MCF 10A (cell line): Measurements from ENCODE around the gene MUC22. TPM values are rescaled to one million over a fixed set of nuclear protein-coding genes. Genes with fewer than 3 reads are reported as not detected.
"Not testable (repeated sequence)": the region's sequence is repeated elsewhere in the genome, so short reads cannot be mapped to it uniquely, and the experiment has no call there.

Experiments used
- BruUV-seq: library from RNA; stranded (reverse); fragments of 400-500 nt; replicated peaks from 2 replicates; lab custom pipeline; 2021; lab: Mats Ljungman, UMichigan
- CTCF ChIA-PET: fragments of 300-600 bp; sonication (Branson Sonifier 250); formaldehyde crosslinking; extraction: SDS; loops from one replicate; lab custom pipeline; 2021; ENCODE audit warnings: antibody characterized with exemption, inconsistent platforms; lab: Yijun Ruan, JAX
- POLR2A ChIA-PET: fragments of 300-600, 350-650 bp; sonication (Branson Sonifier 250); formaldehyde crosslinking; extraction: SDS; loops from one replicate; lab custom pipeline; 2020; ENCODE audit warnings: antibody characterized with exemption, inconsistent platforms; lab: Yijun Ruan, JAX
- DNase-seq: peaks from one replicate; pipeline ENCODE4 v3.0.0-alpha.2; 2018; ENCODE audit not compliant: unreplicated experiment
- H3K27ac Mint-ChIP-seq: one replicate; pipeline ENCODE4 v1.8.0; 2022; ENCODE audit warnings: mild to moderate bottlenecking, low read depth, mixed read lengths; ENCODE audit not compliant: unreplicated experiment
- H3K27me3 Mint-ChIP-seq: one replicate; pipeline ENCODE4 v1.8.0; 2022; ENCODE audit warnings: mixed read lengths; ENCODE audit not compliant: insufficient read depth, unreplicated experiment
- H3K36me3 Mint-ChIP-seq: one replicate; pipeline ENCODE4 v1.8.0; 2022; ENCODE audit warnings: mild to moderate bottlenecking, moderate library complexity, mixed read lengths; ENCODE audit not compliant: insufficient read depth, unreplicated experiment
- H3K4me1 Mint-ChIP-seq: one replicate; pipeline ENCODE4 v1.8.0; 2022; ENCODE audit warnings: mixed read lengths; ENCODE audit not compliant: insufficient read depth, unreplicated experiment
- H3K4me3 Mint-ChIP-seq: one replicate; pipeline ENCODE4 v1.8.0; 2022; ENCODE audit warnings: mild to moderate bottlenecking, moderate library complexity, mixed read lengths; ENCODE audit not compliant: unreplicated experiment
- H3K9me3 Mint-ChIP-seq: one replicate; pipeline ENCODE4 v1.8.0; 2022; ENCODE audit warnings: mixed read lengths; ENCODE audit not compliant: unreplicated experiment
- intact Hi-C: fragments of 100-400 bp; cut with micrococcal nuclease; formaldehyde crosslinking; loops from 2 replicates; pipeline ENCODE4 v1.14.1; 2022
- total RNA-seq: library from RNA; stranded (reverse); gene quantifications from 2 replicates; pipeline ENCODE4 v1.2.3, GENCODE V29; 2022
- TF ChIP-seq, protein P1 (sequence below): fragments of 200-600 bp; IDR thresholded peaks from one replicate; pipeline ENCODE4 v1.8.0; 2022; ENCODE audit warnings: antibody characterized with exemption, mild to moderate bottlenecking; ENCODE audit not compliant: unreplicated experiment

The MUC22 gene
- total RNA-seq, 1 experiment from 2014 or later, result not detected

DNA sequence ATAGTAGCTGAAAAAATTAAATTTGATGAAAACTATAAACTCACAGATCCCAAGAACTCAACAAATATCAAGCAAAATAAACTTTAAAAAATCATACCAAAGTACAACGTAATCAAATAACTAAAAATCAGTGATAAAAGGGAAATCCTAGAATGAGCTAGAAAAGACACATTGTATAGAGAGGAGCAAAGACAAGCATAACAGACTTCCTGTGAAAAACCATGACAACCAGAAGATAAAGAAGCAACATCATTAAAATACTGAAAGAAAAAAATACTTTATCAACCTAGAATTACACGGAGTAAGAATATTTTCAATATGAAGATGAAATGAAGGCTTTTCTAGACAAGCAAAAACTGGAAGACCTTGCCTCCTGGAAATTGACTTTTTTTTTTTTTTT lies 9.8 kb downstream of the MUC22 start:
- Mint-ChIP-seq H3K9me3 (peaks cover 17% of the 10 kb centered on the region), H3K36me3 (no peaks in the 10 kb centered on the region), H3K27me3 (no peaks in the 10 kb centered on the region), H3K4me3 (no peak overlapping the region), H3K4me1 (no peaks in the 10 kb centered on the region), H3K27ac (no peak overlapping the region)
- DNase-seq, result no peak
- CTCF ChIA-PET, result interaction anchor here (0.6 kb wide), 1 partner anchor 15 kb away, joined by 3 read pairs; no protein-coding TSS in a partner anchor
- TF ChIP-seq, protein P1, sequence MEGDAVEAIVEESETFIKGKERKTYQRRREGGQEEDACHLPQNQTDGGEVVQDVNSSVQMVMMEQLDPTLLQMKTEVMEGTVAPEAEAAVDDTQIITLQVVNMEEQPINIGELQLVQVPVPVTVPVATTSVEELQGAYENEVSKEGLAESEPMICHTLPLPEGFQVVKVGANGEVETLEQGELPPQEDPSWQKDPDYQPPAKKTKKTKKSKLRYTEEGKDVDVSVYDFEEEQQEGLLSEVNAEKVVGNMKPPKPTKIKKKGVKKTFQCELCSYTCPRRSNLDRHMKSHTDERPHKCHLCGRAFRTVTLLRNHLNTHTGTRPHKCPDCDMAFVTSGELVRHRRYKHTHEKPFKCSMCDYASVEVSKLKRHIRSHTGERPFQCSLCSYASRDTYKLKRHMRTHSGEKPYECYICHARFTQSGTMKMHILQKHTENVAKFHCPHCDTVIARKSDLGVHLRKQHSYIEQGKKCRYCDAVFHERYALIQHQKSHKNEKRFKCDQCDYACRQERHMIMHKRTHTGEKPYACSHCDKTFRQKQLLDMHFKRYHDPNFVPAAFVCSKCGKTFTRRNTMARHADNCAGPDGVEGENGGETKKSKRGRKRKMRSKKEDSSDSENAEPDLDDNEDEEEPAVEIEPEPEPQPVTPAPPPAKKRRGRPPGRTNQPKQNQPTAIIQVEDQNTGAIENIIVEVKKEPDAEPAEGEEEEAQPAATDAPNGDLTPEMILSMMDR, result no peak
- intact Hi-C loops, result no loop called here
- no TSS peak for BruUV-seq
- POLR2A ChIA-PET, result interaction anchor here (0.6 kb wide), 1 partner anchor 61 kb away, joined by 3 read pairs; no protein-coding TSS in a partner anchor

- H3K27me3 Mint-ChIP-seq, CTCF ChIA-PET, H3K27ac Mint-ChIP-seq, H3K4me1 Mint-ChIP-seq, H3K36me3 Mint-ChIP-seq, intact Hi-C loops, DNase-seq, BruUV-seq, H3K4me3 Mint-ChIP-seq: not testable (repeated sequence)
- H3K9me3 Mint-ChIP-seq, result peaks cover 17% of the 10 kb centered on the region
- POLR2A ChIA-PET, result interaction anchor here (0.6 to 0.9 kb wide), 2 partner anchors 15 to 61 kb away, joined by 3 read pairs; no protein-coding TSS in a partner anchor
Observed at GRCh38 chr6:31020631-31021255, 10.5 kb downstream of the MUC22 start.

DNA sequence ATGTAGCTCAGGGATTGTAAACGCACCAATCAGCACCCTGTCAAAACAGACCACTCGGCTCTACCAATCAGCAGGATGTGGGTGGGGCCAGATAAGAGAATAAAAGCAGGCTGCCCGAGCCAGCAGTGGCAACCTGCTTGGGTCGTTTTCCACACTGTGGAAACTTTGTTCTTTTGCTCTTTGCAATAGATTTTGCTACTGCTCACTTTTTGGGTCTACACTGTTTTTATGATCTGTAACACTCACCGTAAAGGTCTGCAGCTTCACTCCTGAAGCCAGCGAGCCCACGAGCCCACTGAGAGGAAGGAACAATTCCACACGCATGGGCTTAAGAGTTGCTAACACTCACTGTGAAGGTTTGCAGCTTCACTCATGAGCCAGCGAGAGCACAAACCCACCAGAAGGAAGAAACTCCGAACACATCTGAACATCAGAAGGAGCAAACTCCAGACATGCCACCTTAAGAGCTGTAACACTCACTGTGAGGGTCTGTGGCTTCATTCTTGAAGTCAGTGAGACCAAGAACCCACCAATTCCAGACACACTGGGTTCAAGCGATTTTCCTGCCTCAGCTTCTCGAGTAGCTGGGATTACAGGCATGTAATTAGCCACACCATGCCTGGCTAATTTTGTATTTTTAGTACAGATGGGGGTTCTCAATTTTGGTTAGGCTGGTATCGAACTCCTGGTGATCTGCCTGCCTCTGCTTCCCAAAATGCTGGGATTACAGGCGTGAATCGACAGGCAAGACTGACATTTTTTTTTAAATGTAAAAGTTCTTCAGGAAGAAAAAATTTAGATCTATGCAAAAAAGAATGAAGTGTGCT lies 11.6 kb downstream of the MUC22 start:
- peaks cover 11% of the 10 kb centered on the region for H3K9me3 Mint-ChIP-seq
- DNase-seq, H3K27ac Mint-ChIP-seq, H3K36me3 Mint-ChIP-seq, H3K4me3 Mint-ChIP-seq, H3K4me1 Mint-ChIP-seq, CTCF ChIA-PET, H3K27me3 Mint-ChIP-seq, intact Hi-C loops, BruUV-seq: not testable (repeated sequence)
- POLR2A ChIA-PET, result interaction anchor here (0.9 kb wide), 1 partner anchor 14 kb away, joined by 3 read pairs; no protein-coding TSS in a partner anchor

DNA sequence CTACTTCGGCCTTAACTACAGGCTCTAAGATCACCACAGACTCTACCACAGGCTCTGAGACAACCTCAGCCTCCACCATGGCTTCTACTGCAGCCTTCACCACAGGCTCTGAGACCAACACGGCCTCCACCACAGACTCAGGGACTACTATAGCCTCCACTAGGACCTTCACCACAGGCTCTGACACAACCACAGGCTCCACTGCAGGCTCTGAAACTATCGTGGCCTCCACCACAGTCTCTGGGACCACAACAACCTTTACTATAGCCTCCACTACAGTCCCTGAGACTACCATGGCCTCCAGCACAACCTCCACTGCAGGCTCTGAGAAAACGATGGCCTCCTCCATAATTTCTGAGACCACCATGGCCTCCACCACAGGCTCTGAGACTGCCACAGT lies 15.3 kb downstream of the MUC22 start:
- intact Hi-C loops, result no loop called here
- Mint-ChIP-seq H3K27ac (no peak overlapping the region), H3K9me3 (peaks cover 11% of the 10 kb centered on the region), H3K36me3 (no peaks in the 10 kb centered on the region), H3K27me3 (no peaks in the 10 kb centered on the region), H3K4me1 (no peaks in the 10 kb centered on the region), H3K4me3 (no peak overlapping the region)
- no TSS peak for BruUV-seq
- TF ChIP-seq, protein P1, result no peak
- CTCF ChIA-PET, result no interaction called here
- DNase-seq, result no peak
- POLR2A ChIA-PET, result no interaction called here

GRCh38 chr6:31031095-31031494 lies 20.8 kb downstream of the MUC22 start:
- no TSS peak for BruUV-seq
- no peak overlapping the region for H3K27ac Mint-ChIP-seq
- H3K27me3 Mint-ChIP-seq, result no peaks in the 10 kb centered on the region
- TF ChIP-seq, protein P1, result no peak
- no peaks in the 10 kb centered on the region for H3K4me1 Mint-ChIP-seq
- H3K9me3 Mint-ChIP-seq, result no peaks in the 10 kb centered on the region
- peaks cover 5% of the 10 kb centered on the region for H3K36me3 Mint-ChIP-seq
- no peak overlapping the region for H3K4me3 Mint-ChIP-seq
- intact Hi-C loops, result no loop called here
- DNase-seq, result no peak
- CTCF ChIA-PET, result no interaction called here
- POLR2A ChIA-PET, result interaction anchor here (0.9 kb wide), 1 partner anchor 50 kb away, joined by 3 read pairs; no protein-coding TSS in a partner anchor
